Measurements from ENCODE around the gene EFL1. TPM values are rescaled to one million over a fixed set of nuclear protein-coding genes. Genes with fewer than 3 reads are reported as not detected.

EFL1 gene
- total and polyA plus RNA-seq, 2 of the 8 experiments (the other 6 are each of a cell fraction or from before 2014, with no cell fraction given), result 10.8 to 31.5 TPM

- no peak overlapping the region for H3K4ac ChIP-seq (replicated peaks; ENCODE audit: insufficient read length, low read depth, low read length)
- H3K9me3 ChIP-seq (ENCODE audit: insufficient read depth in 2 of 2, low read depth in 1 of 2, low read length in 1 of 2), result no peaks in the 10 kb centered on the region
- H3K27me3 ChIP-seq (replicated peaks in 1 of 4; ENCODE audit: control insufficient read depth in 3 of 4, extremely low read depth in 1 of 4, insufficient read depth in 3 of 4, low read length in 3 of 4), result no peaks in the 10 kb centered on the region
- H3K36me3 ChIP-seq (ENCODE audit: control insufficient read depth in 2 of 4, insufficient read depth in 4 of 4, low read length in 3 of 4), result no peaks in the 10 kb centered on the region
- no peak overlapping the region for H4K8ac ChIP-seq (ENCODE audit: extremely low read depth, insufficient read depth, low read length)
- no peaks in the 10 kb centered on the region for H4K20me1 ChIP-seq (replicated peaks in 1 of 2; ENCODE audit: control insufficient read depth in 1 of 2, insufficient read depth in 2 of 2, low read length in 2 of 2)
- POLR2A ChIA-PET (ENCODE audit: partially characterized antibody), result no interaction called here
- H2BK120ac ChIP-seq (replicated peaks; ENCODE audit: low read depth, low read length), result no peak overlapping the region
- no peak overlapping the region for H2AK5ac ChIP-seq (ENCODE audit: low read depth, low read length)
- H3K4me1 ChIP-seq (replicated peaks in 1 of 4; ENCODE audit: control insufficient read depth in 3 of 4, insufficient read depth in 4 of 4, low read length in 3 of 4), result no peaks in the 10 kb centered on the region
- no peak overlapping the region for H3K23ac ChIP-seq (ENCODE audit: insufficient read length)
- H3K79me1 ChIP-seq (ENCODE audit: low read depth, low read length), result no peaks in the 10 kb centered on the region
- FAIRE-seq (no peak), DNase-seq (ENCODE audit: low read depth in 1 of 2, low spot score in 2 of 2) (no peak)
- H3K79me2 ChIP-seq (ENCODE audit: control insufficient read depth in 1 of 2, insufficient read depth in 2 of 2, low read length in 2 of 2), result no peaks in the 10 kb centered on the region
- no peak overlapping the region for H3K18ac ChIP-seq (ENCODE audit: extremely low read depth, low read length)
- H4K5ac ChIP-seq (ENCODE audit: insufficient read length, low read depth, low read length), result no peak overlapping the region
- CTCF ChIA-PET (ENCODE audit: partially characterized antibody), result interaction anchor here (1.8 kb wide), 1 partner anchor 78 kb away, joined by 6 read pairs; no protein-coding TSS in a partner anchor
- no peak overlapping the region for H2BK20ac ChIP-seq (ENCODE audit: low read length)
- 89% methylated on average over 2 of the region's 2 CpGs; no CpG with 5 or more reads in 1 of the 2 experiments for WGBS, 2 experiments (ENCODE audit: extremely low coverage in 1 of 2, insufficient coverage in 1 of 2, insufficient read length in 1 of 2, insufficient replicate concordance in 2 of 2, low coverage in 1 of 2, low lambda C conversion rate in 2 of 2, missing lambda C conversion rate in 1 of 2)
- H3K9ac ChIP-seq (replicated peaks in 1 of 4; ENCODE audit: extremely low read depth in 1 of 4, low read depth in 3 of 4, low read length in 3 of 4), result no peak overlapping the region
- H2BK15ac ChIP-seq (ENCODE audit: low read length), result no peak overlapping the region
- no peak overlapping the region for H3K14ac ChIP-seq (ENCODE audit: insufficient read length)
- H3K56ac ChIP-seq (replicated peaks; ENCODE audit: insufficient read length, low read depth, low read length), result no peak overlapping the region
- H3K4me3 ChIP-seq (ENCODE audit: extremely low read depth in 1 of 4, insufficient read depth in 2 of 4, low read depth in 3 of 4, low read length in 4 of 4), result no peak overlapping the region
- no peak for TF ChIP-seq BCL11A (IDR thresholded peaks at IDR 0.05; ENCODE audit: low read depth in 2 of 2, low read length in 2 of 2)
- no peak overlapping the region for H2BK12ac ChIP-seq (ENCODE audit: low read depth, low read length)
- H3K27ac ChIP-seq (ENCODE audit: low read depth, low read length), result no peak overlapping the region
- no peak overlapping the region for H2BK5ac ChIP-seq (ENCODE audit: low read depth, low read length)
- H4K91ac ChIP-seq (replicated peaks; ENCODE audit: insufficient read length, low read length), result no peak overlapping the region
- H3K4me2 ChIP-seq (ENCODE audit: insufficient read depth in 1 of 2, low read depth in 2 of 2, low read length in 2 of 2), result no peak overlapping the region
- no peaks in the 10 kb centered on the region for H3K23me2 ChIP-seq (ENCODE audit: low read depth, low read length)
- no peak overlapping the region for H2AFZ ChIP-seq (ENCODE audit: low read length)
Observed at GRCh38 chr15:82186161-82186560, 76.4 kb downstream of the EFL1 start.
